Glutamatergic neuron (in vitro differentiated cells): ENCODE measurements around the gene KIF5A. TPM values are rescaled to one million over a fixed set of nuclear protein-coding genes. Genes with fewer than 3 reads are reported as not detected.

Experiments
- DNase-seq: peaks from one replicate; pipeline ENCODE4 v3.0.0; 2022
- H3K27ac Mint-ChIP-seq: one replicate; pipeline ENCODE4 v1.8.0; 2020; ENCODE audit warnings: mild to moderate bottlenecking, mixed read lengths, inconsistent platforms; ENCODE audit not compliant: unreplicated experiment
- H3K27me3 Mint-ChIP-seq: one replicate; pipeline ENCODE4 v1.8.0; 2020; ENCODE audit warnings: mild to moderate bottlenecking, moderate library complexity, mixed read lengths, inconsistent platforms; ENCODE audit not compliant: unreplicated experiment
- H3K36me3 Mint-ChIP-seq: one replicate; pipeline ENCODE4 v1.8.0; 2020; ENCODE audit warnings: mild to moderate bottlenecking, mixed read lengths, inconsistent platforms; ENCODE audit not compliant: unreplicated experiment
- H3K4me1 Mint-ChIP-seq: one replicate; pipeline ENCODE4 v1.8.0; 2020; ENCODE audit warnings: mild to moderate bottlenecking, low read depth, mixed read lengths, inconsistent platforms; ENCODE audit not compliant: unreplicated experiment
- H3K4me3 Mint-ChIP-seq: one replicate; pipeline ENCODE4 v1.8.0; 2020; ENCODE audit warnings: mild to moderate bottlenecking, mixed read lengths, inconsistent platforms; ENCODE audit not compliant: unreplicated experiment
- H3K9me3 Mint-ChIP-seq: one replicate; pipeline ENCODE4 v1.8.0; 2020; ENCODE audit warnings: mild to moderate bottlenecking, moderate library complexity, mixed read lengths, inconsistent platforms; ENCODE audit not compliant: unreplicated experiment
- CTCF ChIP-seq: fragments of 200-600 bp; sonication (generic); IDR thresholded peaks from one replicate; pipeline ENCODE4 v1.5.0; 2021; ENCODE audit not compliant: partially characterized antibody, unreplicated experiment
- total RNA-seq: library from RNA; stranded (reverse); fragmentation: NEBNext Ultra II Directional; extraction: Animal tissue kit (Norgen Biotek cat#: 25700); gene quantifications from one replicate; pipeline ENCODE4 v1.2.1, GENCODE V29; 2021; ENCODE audit not compliant: unreplicated experiment

KIF5A gene
- total RNA-seq, 1 donor from 2014 or later, result 314 TPM

GRCh38 chr12:57619434-57620244 lies 69.8 kb downstream of the KIF5A start:
- Mint-ChIP-seq H3K36me3 (peaks cover 19% of the 10 kb centered on the region), H3K27ac (no peak overlapping the region), H3K27me3 (peaks cover 40% of the 10 kb centered on the region), H3K4me1 (peaks cover 29% of the 10 kb centered on the region), H3K4me3 (peak overlapping the region; percentile 59), H3K9me3 (peaks cover 17% of the 10 kb centered on the region)
- TF ChIP-seq CTCF, result no peak
- peak; percentile 40 for DNase-seq

GRCh38 chr12:57620245-57620935 lies 70.5 kb downstream of the KIF5A start:
- Mint-ChIP-seq H3K4me1 (peaks cover 23% of the 10 kb centered on the region), H3K4me3 (peak overlapping the region; percentile 84), H3K36me3 (peaks cover 19% of the 10 kb centered on the region), H3K9me3 (peaks cover 17% of the 10 kb centered on the region), H3K27me3 (peaks cover 44% of the 10 kb centered on the region), H3K27ac (peak overlapping the region; percentile 2)
- TF ChIP-seq CTCF, result no peak
- no peak for DNase-seq

- peaks cover 17% of the 10 kb centered on the region for H3K9me3 Mint-ChIP-seq
- peaks cover 26% of the 10 kb centered on the region for H3K4me1 Mint-ChIP-seq
- H3K36me3 Mint-ChIP-seq, result peaks cover 19% of the 10 kb centered on the region
- DNase-seq, result peak; percentile 42
- H3K27me3 Mint-ChIP-seq, result peaks cover 47% of the 10 kb centered on the region
- peak overlapping the region; percentile 84 for H3K4me3 Mint-ChIP-seq
- peak overlapping the region; percentile 2 for H3K27ac Mint-ChIP-seq
- TF ChIP-seq CTCF, result no peak
Observed at GRCh38 chr12:57620936-57621496, 71.2 kb downstream of the KIF5A start.

- peak overlapping the region; percentile 44 for H3K27ac Mint-ChIP-seq
- peaks cover 27% of the 10 kb centered on the region for H3K4me1 Mint-ChIP-seq
- H3K36me3 Mint-ChIP-seq, result peaks cover 19% of the 10 kb centered on the region
- H3K27me3 Mint-ChIP-seq, result peaks cover 52% of the 10 kb centered on the region
- peak; percentile 90 for DNase-seq
- H3K9me3 Mint-ChIP-seq, result peaks cover 21% of the 10 kb centered on the region
- peak; percentile 92 for TF ChIP-seq CTCF
- H3K4me3 Mint-ChIP-seq, result peak overlapping the region; percentile 84
Observed at GRCh38 chr12:57621497-57622292, 71.9 kb downstream of the KIF5A start.
